K562 (cell line): ENCODE measurements around the gene PDCD1LG2. TPM values are rescaled to one million over a fixed set of nuclear protein-coding genes. Genes with fewer than 3 reads are reported as not detected.

ENCODE experiments used
- ARID1B ChIP-seq: fragments of 450-650 bp; IDR thresholded peaks from 2 replicates; pipeline ENCODE4 v1.6.1; 2016; ENCODE audit warnings: antibody characterized with exemption, mild to moderate bottlenecking, inconsistent platforms
- CUX1 ChIP-seq: fragments of 200-800 bp; sonication (Bioruptor generic); IDR thresholded peaks from 2 replicates; pipeline ENCODE4 v1.6.1; 2016; ENCODE audit warnings: missing genetic modification characterization, missing compliant biosample characterization
- MEF2D ChIP-seq: conservative IDR thresholded peaks from 2 replicates; pipeline ENCODE4 v1.6.1; 2016; ENCODE audit warnings: low read depth, missing genetic modification characterization, missing compliant biosample characterization
- MEIS2 ChIP-seq: fragments of 450-650 bp; IDR thresholded peaks from 2 replicates; pipeline ENCODE4 v1.6.1; 2014; ENCODE audit warnings: mild to moderate bottlenecking; ENCODE audit not compliant: partially characterized antibody
- ZBTB26 ChIP-seq: fragments of 450-650 bp; formaldehyde crosslinking; IDR thresholded peaks from 2 replicates; pipeline ENCODE4 v1.4.0; 2022; ENCODE audit warnings: missing genetic modification characterization
- polyA plus RNA-seq, 8 experiments: library from polyadenylated mRNA; depleted of rRNA in 4 of 8; stranded (reverse) in 5 of 8; unstranded in 3 of 8; fragments of >200 nt; fragmentation: Nextera tagmentation in 2 of 8; fragmentation: Illumina TruSeq in 1 of 8; extraction: Ambion mirVana in 2 of 8; extraction: Trizol in 1 of 8; gene quantifications; 2 replicates each; pipeline versions ENCODE4 v1.2.1 to v1.2.3, GENCODE V29; 2011 to 2014; ENCODE audit warnings: inconsistent platforms in 1 of 8, missing spikeins in 1 of 8
- total RNA-seq, 7 experiments: library from RNA; depleted of rRNA in 6 of 7; stranded (reverse); fragments of >200 nt in 6 of 7; fragmentation: Illumina TruSeq in 2 of 7; extraction: Trizol in 2 of 7; gene quantifications; 2 replicates each; pipeline versions ENCODE4 v1.2.1 to v1.2.3, GENCODE V29; 2011 to 2021; ENCODE audit warnings: low replicate concordance in 1 of 7
- TF ChIP-seq, protein P1 (sequence below), 2 experiments: fragments of 450-650 bp; formaldehyde crosslinking in 1 of 2; IDR thresholded peaks; 2 replicates each; pipeline versions ENCODE4 v1.4.0 to v1.6.1; 2014 to 2020; ENCODE audit warnings: mild to moderate bottlenecking in 2 of 2, borderline replicate concordance in 1 of 2, low read depth in 1 of 2
- TF ChIP-seq, protein P2 (sequence below): fragments of 250-450 bp; sonication (Bioruptor Pico); IDR thresholded peaks from 2 replicates; pipeline ENCODE4 v1.4.0; 2020; ENCODE audit warnings: mild to moderate bottlenecking, moderate library complexity, borderline replicate concordance

Gene PDCD1LG2
- total and polyA plus RNA-seq, 9 of the 15 experiments (the other 6 are each of a cell fraction or from before 2014, with no cell fraction given) = not detected

GRCh38 chr9:5493679-5494511 is 16.4 kb upstream of the PDCD1LG2 start (continued):
- TF ChIP-seq, protein P1, sequence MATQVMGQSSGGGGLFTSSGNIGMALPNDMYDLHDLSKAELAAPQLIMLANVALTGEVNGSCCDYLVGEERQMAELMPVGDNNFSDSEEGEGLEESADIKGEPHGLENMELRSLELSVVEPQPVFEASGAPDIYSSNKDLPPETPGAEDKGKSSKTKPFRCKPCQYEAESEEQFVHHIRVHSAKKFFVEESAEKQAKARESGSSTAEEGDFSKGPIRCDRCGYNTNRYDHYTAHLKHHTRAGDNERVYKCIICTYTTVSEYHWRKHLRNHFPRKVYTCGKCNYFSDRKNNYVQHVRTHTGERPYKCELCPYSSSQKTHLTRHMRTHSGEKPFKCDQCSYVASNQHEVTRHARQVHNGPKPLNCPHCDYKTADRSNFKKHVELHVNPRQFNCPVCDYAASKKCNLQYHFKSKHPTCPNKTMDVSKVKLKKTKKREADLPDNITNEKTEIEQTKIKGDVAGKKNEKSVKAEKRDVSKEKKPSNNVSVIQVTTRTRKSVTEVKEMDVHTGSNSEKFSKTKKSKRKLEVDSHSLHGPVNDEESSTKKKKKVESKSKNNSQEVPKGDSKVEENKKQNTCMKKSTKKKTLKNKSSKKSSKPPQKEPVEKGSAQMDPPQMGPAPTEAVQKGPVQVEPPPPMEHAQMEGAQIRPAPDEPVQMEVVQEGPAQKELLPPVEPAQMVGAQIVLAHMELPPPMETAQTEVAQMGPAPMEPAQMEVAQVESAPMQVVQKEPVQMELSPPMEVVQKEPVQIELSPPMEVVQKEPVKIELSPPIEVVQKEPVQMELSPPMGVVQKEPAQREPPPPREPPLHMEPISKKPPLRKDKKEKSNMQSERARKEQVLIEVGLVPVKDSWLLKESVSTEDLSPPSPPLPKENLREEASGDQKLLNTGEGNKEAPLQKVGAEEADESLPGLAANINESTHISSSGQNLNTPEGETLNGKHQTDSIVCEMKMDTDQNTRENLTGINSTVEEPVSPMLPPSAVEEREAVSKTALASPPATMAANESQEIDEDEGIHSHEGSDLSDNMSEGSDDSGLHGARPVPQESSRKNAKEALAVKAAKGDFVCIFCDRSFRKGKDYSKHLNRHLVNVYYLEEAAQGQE (IDR thresholded peaks at IDR 0.05; ENCODE audit: borderline replicate concordance) = no peak
- TF ChIP-seq, protein P1 (CRISPR knock-in tag; IDR thresholded peaks at IDR 0.05; ENCODE audit: low read depth) = no peak
- TF ChIP-seq MEF2D = peak; percentile 67
- peak; percentile 51 for TF ChIP-seq MEIS2
- TF ChIP-seq CUX1 = peak; percentile 78; the same call in 1 of the 2 replicates
- TF ChIP-seq ARID1B = peak; percentile 21; the same call in 1 of the 2 replicates
- 0 out of 2 replicates have a peak, but pooled peaks have one; percentile 3 for TF ChIP-seq ZBTB26 (CRISPR knock-in tag)
- TF ChIP-seq, protein P2, sequence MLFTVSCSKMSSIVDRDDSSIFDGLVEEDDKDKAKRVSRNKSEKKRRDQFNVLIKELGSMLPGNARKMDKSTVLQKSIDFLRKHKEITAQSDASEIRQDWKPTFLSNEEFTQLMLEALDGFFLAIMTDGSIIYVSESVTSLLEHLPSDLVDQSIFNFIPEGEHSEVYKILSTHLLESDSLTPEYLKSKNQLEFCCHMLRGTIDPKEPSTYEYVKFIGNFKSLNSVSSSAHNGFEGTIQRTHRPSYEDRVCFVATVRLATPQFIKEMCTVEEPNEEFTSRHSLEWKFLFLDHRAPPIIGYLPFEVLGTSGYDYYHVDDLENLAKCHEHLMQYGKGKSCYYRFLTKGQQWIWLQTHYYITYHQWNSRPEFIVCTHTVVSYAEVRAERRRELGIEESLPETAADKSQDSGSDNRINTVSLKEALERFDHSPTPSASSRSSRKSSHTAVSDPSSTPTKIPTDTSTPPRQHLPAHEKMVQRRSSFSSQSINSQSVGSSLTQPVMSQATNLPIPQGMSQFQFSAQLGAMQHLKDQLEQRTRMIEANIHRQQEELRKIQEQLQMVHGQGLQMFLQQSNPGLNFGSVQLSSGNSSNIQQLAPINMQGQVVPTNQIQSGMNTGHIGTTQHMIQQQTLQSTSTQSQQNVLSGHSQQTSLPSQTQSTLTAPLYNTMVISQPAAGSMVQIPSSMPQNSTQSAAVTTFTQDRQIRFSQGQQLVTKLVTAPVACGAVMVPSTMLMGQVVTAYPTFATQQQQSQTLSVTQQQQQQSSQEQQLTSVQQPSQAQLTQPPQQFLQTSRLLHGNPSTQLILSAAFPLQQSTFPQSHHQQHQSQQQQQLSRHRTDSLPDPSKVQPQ (CRISPR knock-in tag) = 0 out of 2 replicates have a peak, but pooled peaks have one; percentile 20
